GM18873 (cell line): ENCODE measurements around the gene PCCA.
"Not testable (repeated sequence)": the region's sequence is repeated elsewhere in the genome, so short reads cannot be mapped to it uniquely, and the experiment has no call there.

Experiments used
- ATAC-seq: cut with Tn5 transposase; IDR thresholded peaks from one replicate; pipeline ENCODE4 v1.9.1; 2021; ENCODE audit warnings: mild to moderate bottlenecking, moderate library complexity, moderate number of reproducible peaks; ENCODE audit not compliant: unreplicated experiment, low FRiP score

The PCCA gene

GRCh38 chr13:100231176-100231575 is 142.3 kb downstream of the PCCA start:
- ATAC-seq: no peak

- ATAC-seq: no peak
Measured at GRCh38 chr13:100234006-100234405, 145.1 kb downstream of the PCCA start.

- no peak for ATAC-seq
Measured at GRCh38 chr13:100234524-100235136, 145.7 kb downstream of the PCCA start.

GRCh38 chr13:100235311-100235901 is 146.5 kb downstream of the PCCA start:
- no peak for ATAC-seq

GRCh38 chr13:100240109-100240779 is 151.4 kb downstream of the PCCA start:
- no peak for ATAC-seq

- no peak for ATAC-seq
Measured at GRCh38 chr13:100244431-100244830, 155.5 kb downstream of the PCCA start.

- ATAC-seq: no peak
Measured at GRCh38 chr13:100245104-100245503, 156.2 kb downstream of the PCCA start.

GRCh38 chr13:100247937-100248336 is 159.0 kb downstream of the PCCA start:
- ATAC-seq: no peak

- ATAC-seq: no peak
Measured at GRCh38 chr13:100254002-100254401, 165.1 kb downstream of the PCCA start.

- no peak for ATAC-seq
Measured at GRCh38 chr13:100262404-100262803, 173.5 kb downstream of the PCCA start.

- ATAC-seq: no peak
Measured at GRCh38 chr13:100266026-100266425, 177.1 kb downstream of the PCCA start.

- ATAC-seq: no peak
Measured at GRCh38 chr13:100269837-100270236, 180.9 kb downstream of the PCCA start.

- no peak for ATAC-seq
Measured at GRCh38 chr13:100273138-100273537, 184.2 kb downstream of the PCCA start.

- ATAC-seq: no peak
Measured at GRCh38 chr13:100273552-100273951, 184.7 kb downstream of the PCCA start.

GRCh38 chr13:100274942-100275506 is 186.1 kb downstream of the PCCA start:
- ATAC-seq: no peak

GRCh38 chr13:100275746-100276145 is 186.9 kb downstream of the PCCA start:
- no peak for ATAC-seq

- ATAC-seq: no peak
Measured at GRCh38 chr13:100280681-100281080, 191.8 kb downstream of the PCCA start.

- not testable (repeated sequence) for ATAC-seq
Measured at GRCh38 chr13:100282306-100282705, 193.4 kb downstream of the PCCA start.

- no peak for ATAC-seq
Measured at GRCh38 chr13:100290165-100290801, 201.4 kb downstream of the PCCA start.

- ATAC-seq: no peak
Measured at GRCh38 chr13:100291624-100292023, 202.7 kb downstream of the PCCA start.

- ATAC-seq: no peak
Measured at GRCh38 chr13:100297413-100297812, 208.5 kb downstream of the PCCA start.
